HAP-1 (cell line): ENCODE data around the gene ZNF337.
A peak's percentile ranks its signal among the peaks of the same experiment; 100 is the strongest.

ENCODE experiments used
- DNase-seq, 2 experiments: peaks; one replicate each; pipeline ENCODE4 v3.0.0-alpha.2; 2016 to 2020; ENCODE audit warnings: low spot score in 2 of 2
- H3K27me3 ChIP-seq: fragments of 250-450 bp; sonication (Bioruptor Pico); 2 replicates; pipeline ENCODE4 v1.5.1; 2020; ENCODE audit warnings: low read depth, mild to moderate bottlenecking, moderate library complexity
- H3K36me3 ChIP-seq: fragments of 250-450 bp; sonication (Bioruptor Pico); replicated peaks from 2 replicates; pipeline ENCODE4 v1.5.1; 2020; ENCODE audit warnings: mild to moderate bottlenecking
- H3K4me1 ChIP-seq: fragments of 250-450 bp; sonication (Bioruptor Pico); 2 replicates; pipeline ENCODE4 v1.5.1; 2020; ENCODE audit warnings: mild to moderate bottlenecking
- H3K4me3 ChIP-seq: fragments of 250-450 bp; sonication (Bioruptor Pico); 2 replicates; pipeline ENCODE4 v1.5.1; 2020; ENCODE audit warnings: mild to moderate bottlenecking, moderate library complexity
- H3K9me3 ChIP-seq: fragments of 250-450 bp; sonication (Bioruptor Pico); 2 replicates; pipeline ENCODE4 v1.5.1; 2020; ENCODE audit warnings: mild to moderate bottlenecking, moderate library complexity
- in situ Hi-C: fragments of 300-500 bp; cut with MboI; formaldehyde crosslinking; loops from 3 replicates; pipeline ENCODE4 v1.14.3; 2020; ENCODE audit warnings: low sequenced_read_pairs, inconsistent platforms, mixed read lengths

Gene ZNF337

GRCh38 chr20:25696371-25697131 is at the start of gene ZNF337:
ZNF337 (minus strand) TSS chr20:25696853; CDS start chr20:25686417, 10,436 bp downstream.
- H3K9me3 ChIP-seq, result no peaks in the 10 kb centered on the region

GRCh38 chr20:25745738-25746137 is 49.1 kb upstream of the ZNF337 start:
- in situ Hi-C loops, result no loop called here
- Histone ChIP-seq H3K27me3 (no peaks in the 10 kb centered on the region), H3K4me1 (no peaks in the 10 kb centered on the region), H3K36me3 (no peaks in the 10 kb centered on the region), H3K4me3 (no peak overlapping the region), H3K9me3 (no peaks in the 10 kb centered on the region)
- no peak for DNase-seq

More at GRCh38 chr20:25696371-25697131, at the start of gene ZNF337:
- peak; percentile 90 to 96 for DNase-seq
- Histone ChIP-seq H3K27me3 (no peaks in the 10 kb centered on the region), H3K4me1 (no peaks in the 10 kb centered on the region; the same call in 1 of the 2 replicates), H3K4me3 (peak within 1 kb of the TSS; percentile 69), H3K36me3 (peaks cover 4% of the 10 kb centered on the region; the same call in 1 of the 2 replicates)
- in situ Hi-C loops, result loop anchor here (5.0 kb wide), 1 partner anchor 74 kb away; the partner anchor contains the start of gene NANP

GRCh38 chr20:25745100-25745499 is 48.4 kb upstream of the ZNF337 start:
- no peak for DNase-seq
- in situ Hi-C loops, result no loop called here
- no peaks in the 10 kb centered on the region for H3K9me3 ChIP-seq
- no peaks in the 10 kb centered on the region for H3K27me3 ChIP-seq
- H3K4me1 ChIP-seq, result no peaks in the 10 kb centered on the region
- no peak overlapping the region for H3K4me3 ChIP-seq
- no peaks in the 10 kb centered on the region for H3K36me3 ChIP-seq

GRCh38 chr20:25744261-25744660 is 47.6 kb upstream of the ZNF337 start:
- Histone ChIP-seq H3K27me3 (no peaks in the 10 kb centered on the region), H3K36me3 (no peaks in the 10 kb centered on the region), H3K9me3 (no peaks in the 10 kb centered on the region), H3K4me3 (no peak overlapping the region), H3K4me1 (no peaks in the 10 kb centered on the region)
- no peak for DNase-seq
- in situ Hi-C loops, result no loop called here

- in situ Hi-C loops, result no loop called here
- no peaks in the 10 kb centered on the region for H3K36me3 ChIP-seq
- no peaks in the 10 kb centered on the region for H3K4me1 ChIP-seq
- H3K4me3 ChIP-seq, result no peak overlapping the region
- no peak for DNase-seq
- H3K27me3 ChIP-seq, result no peaks in the 10 kb centered on the region
- H3K9me3 ChIP-seq, result no peaks in the 10 kb centered on the region
These were observed 44.4 kb upstream of the ZNF337 start for GRCh38 chr20:25741088-25741487.

- no peak for DNase-seq
- no peaks in the 10 kb centered on the region for H3K9me3 ChIP-seq
- no peaks in the 10 kb centered on the region for H3K4me1 ChIP-seq
- in situ Hi-C loops, result no loop called here
- H3K27me3 ChIP-seq, result no peaks in the 10 kb centered on the region
- no peaks in the 10 kb centered on the region for H3K36me3 ChIP-seq
- no peak overlapping the region for H3K4me3 ChIP-seq
These were observed 43.1 kb upstream of the ZNF337 start for GRCh38 chr20:25739615-25740320.

- DNase-seq, result no peak
- H3K36me3 ChIP-seq, result no peaks in the 10 kb centered on the region
- no peak overlapping the region for H3K4me3 ChIP-seq
- H3K9me3 ChIP-seq, result no peaks in the 10 kb centered on the region
- no peaks in the 10 kb centered on the region for H3K4me1 ChIP-seq
- H3K27me3 ChIP-seq, result no peaks in the 10 kb centered on the region
- in situ Hi-C loops, result no loop called here
These were observed 41.5 kb upstream of the ZNF337 start for GRCh38 chr20:25738198-25738597.

GRCh38 chr20:25733903-25734302 is 37.2 kb upstream of the ZNF337 start:
- H3K27me3 ChIP-seq, result no peaks in the 10 kb centered on the region
- no peaks in the 10 kb centered on the region for H3K36me3 ChIP-seq
- in situ Hi-C loops, result no loop called here
- no peaks in the 10 kb centered on the region for H3K4me1 ChIP-seq
- no peak overlapping the region for H3K4me3 ChIP-seq
- no peaks in the 10 kb centered on the region for H3K9me3 ChIP-seq
- no peak for DNase-seq

- in situ Hi-C loops, result no loop called here
- no peak for DNase-seq
These were observed 34.2 kb upstream of the ZNF337 start for GRCh38 chr20:25730862-25731261.

GRCh38 chr20:25726357-25726756 is 29.7 kb upstream of the ZNF337 start:
- no peaks in the 10 kb centered on the region; the same call in 1 of the 2 replicates for H3K9me3 ChIP-seq
- no peaks in the 10 kb centered on the region for H3K36me3 ChIP-seq
- in situ Hi-C loops, result no loop called here
- H3K4me1 ChIP-seq, result no peaks in the 10 kb centered on the region
- H3K4me3 ChIP-seq, result no peak overlapping the region
- H3K27me3 ChIP-seq, result no peaks in the 10 kb centered on the region
- DNase-seq, result no peak

More at GRCh38 chr20:25730862-25731261, 34.2 kb upstream of the ZNF337 start:
- no peaks in the 10 kb centered on the region for H3K4me1 ChIP-seq
- no peak overlapping the region for H3K4me3 ChIP-seq
- H3K9me3 ChIP-seq, result no peaks in the 10 kb centered on the region
- no peaks in the 10 kb centered on the region for H3K36me3 ChIP-seq
- H3K27me3 ChIP-seq, result no peaks in the 10 kb centered on the region

GRCh38 chr20:25725639-25726038 is 29.0 kb upstream of the ZNF337 start:
- no peaks in the 10 kb centered on the region for H3K4me1 ChIP-seq
- no peak for DNase-seq
- no peaks in the 10 kb centered on the region for H3K36me3 ChIP-seq
- H3K27me3 ChIP-seq, result no peaks in the 10 kb centered on the region
- H3K4me3 ChIP-seq, result no peak overlapping the region
- in situ Hi-C loops, result no loop called here
- no peaks in the 10 kb centered on the region; the same call in 1 of the 2 replicates for H3K9me3 ChIP-seq

GRCh38 chr20:25723975-25724374 is 27.3 kb upstream of the ZNF337 start:
- Histone ChIP-seq H3K36me3 (no peaks in the 10 kb centered on the region), H3K4me3 (no peak overlapping the region), H3K9me3 (no peaks in the 10 kb centered on the region; the same call in 1 of the 2 replicates), H3K4me1 (no peaks in the 10 kb centered on the region), H3K27me3 (no peaks in the 10 kb centered on the region)
- DNase-seq, result no peak
- in situ Hi-C loops, result loop anchor here (25.0 kb wide), 1 partner anchor 138 kb away; no protein-coding TSS in a partner anchor

GRCh38 chr20:25720285-25720684 is 23.6 kb upstream of the ZNF337 start:
- DNase-seq, result no peak
- in situ Hi-C loops, result loop anchor here (25.0 kb wide), 1 partner anchor 142 kb away; no protein-coding TSS in a partner anchor
- Histone ChIP-seq H3K27me3 (no peaks in the 10 kb centered on the region), H3K9me3 (no peaks in the 10 kb centered on the region; the same call in 1 of the 2 replicates), H3K4me3 (no peak overlapping the region), H3K36me3 (no peaks in the 10 kb centered on the region), H3K4me1 (no peaks in the 10 kb centered on the region)
